ENCODE measurements around the gene PGF.

DNA sequence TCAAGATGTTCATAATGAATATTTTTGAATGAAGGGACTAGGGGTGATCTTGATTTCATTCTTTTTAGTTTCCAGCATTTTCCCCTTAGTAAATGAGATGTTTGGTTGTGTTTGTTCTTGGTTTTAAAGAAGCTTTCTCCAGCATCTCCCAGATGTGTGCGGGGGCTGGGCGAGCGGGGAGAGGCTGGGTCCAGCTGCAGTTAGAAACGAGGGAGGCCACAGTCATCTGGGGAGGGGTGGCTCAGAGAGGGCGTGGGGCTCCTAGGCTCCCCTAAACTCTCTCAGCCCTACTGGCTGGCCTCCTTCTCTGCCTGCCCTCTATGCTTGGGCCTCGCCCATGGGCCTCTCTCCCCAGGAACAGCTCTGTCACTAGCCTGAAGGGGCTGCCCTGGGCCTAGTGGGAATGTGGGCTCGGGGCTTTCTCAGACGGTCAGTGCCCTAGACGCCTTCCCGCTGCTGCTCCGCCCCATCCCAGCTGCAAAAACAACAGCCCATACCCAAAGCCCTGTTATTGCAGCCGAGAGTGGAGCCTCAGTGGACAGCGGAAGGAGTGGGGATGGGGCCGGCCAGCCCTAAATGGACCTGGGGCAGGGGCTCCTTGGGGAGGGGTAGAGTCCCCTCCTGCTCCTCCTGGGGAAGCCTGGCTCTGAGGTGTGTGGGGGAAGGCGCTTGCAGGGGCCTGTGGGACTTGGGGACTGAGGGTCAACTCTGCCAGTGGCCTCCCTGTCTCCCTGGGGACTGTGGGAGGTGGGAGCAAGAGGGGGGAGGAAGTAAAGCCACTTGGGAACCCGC lies 29.0 kb upstream of the PGF start:
- TF ChIP-seq, protein P1, sequence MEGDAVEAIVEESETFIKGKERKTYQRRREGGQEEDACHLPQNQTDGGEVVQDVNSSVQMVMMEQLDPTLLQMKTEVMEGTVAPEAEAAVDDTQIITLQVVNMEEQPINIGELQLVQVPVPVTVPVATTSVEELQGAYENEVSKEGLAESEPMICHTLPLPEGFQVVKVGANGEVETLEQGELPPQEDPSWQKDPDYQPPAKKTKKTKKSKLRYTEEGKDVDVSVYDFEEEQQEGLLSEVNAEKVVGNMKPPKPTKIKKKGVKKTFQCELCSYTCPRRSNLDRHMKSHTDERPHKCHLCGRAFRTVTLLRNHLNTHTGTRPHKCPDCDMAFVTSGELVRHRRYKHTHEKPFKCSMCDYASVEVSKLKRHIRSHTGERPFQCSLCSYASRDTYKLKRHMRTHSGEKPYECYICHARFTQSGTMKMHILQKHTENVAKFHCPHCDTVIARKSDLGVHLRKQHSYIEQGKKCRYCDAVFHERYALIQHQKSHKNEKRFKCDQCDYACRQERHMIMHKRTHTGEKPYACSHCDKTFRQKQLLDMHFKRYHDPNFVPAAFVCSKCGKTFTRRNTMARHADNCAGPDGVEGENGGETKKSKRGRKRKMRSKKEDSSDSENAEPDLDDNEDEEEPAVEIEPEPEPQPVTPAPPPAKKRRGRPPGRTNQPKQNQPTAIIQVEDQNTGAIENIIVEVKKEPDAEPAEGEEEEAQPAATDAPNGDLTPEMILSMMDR (conservative IDR thresholded peaks at IDR 0.05): no peak
- TF ChIP-seq ZFX (IDR thresholded peaks at IDR 0.05): no peak
